ENCODE measurements around the gene CCDC92.

GRCh38 chr12:124018539-124018938, 45.9 kb upstream of the CCDC92 start:
- TF ChIP-seq E2F4 (IDR thresholded peaks at IDR 0.05; ENCODE audit: low read depth, low read length) = no peak
- TF ChIP-seq HDGF (IDR thresholded peaks at IDR 0.05) = no peak
- TF ChIP-seq HDAC2 (IDR thresholded peaks at IDR 0.05) = no peak
- TF ChIP-seq CTCF (IDR thresholded peaks at IDR 0.05 in 2 of 3, conservative IDR thresholded peaks at IDR 0.05 in 1 of 3; ENCODE audit: control insufficient read depth in 2 of 3, extremely low read depth in 1 of 3, insufficient read depth in 1 of 3, low read depth in 3 of 3, low read length in 3 of 3) = no peak
- TF ChIP-seq POLR2A (IDR thresholded peaks at IDR 0.05; ENCODE audit: low read depth, low read length) = no peak
- TF ChIP-seq WRNIP1 (IDR thresholded peaks at IDR 0.05; ENCODE audit: borderline replicate concordance, low read depth, low read length) = no peak

All from GM12878 (cell line).